MM.1S (cell line): Measurements from ENCODE around the gene KRT40.

ENCODE experiments used
- EZH2 ChIP-seq: fragments of 300-600 bp; sonication (generic); optimal IDR thresholded peaks from 2 replicates; pipeline ENCODE3; 2017; ENCODE audit warnings: low read depth, mild to moderate bottlenecking, antibody characterized with exemption, low read length, mixed read lengths
- EZH2phosphoT487 ChIP-seq: fragments of 300-600 bp; sonication (generic); IDR thresholded peaks from 2 replicates; pipeline ENCODE4 v1.6.1; 2018; ENCODE audit warnings: antibody characterized with exemption, low read length
- TF ChIP-seq, protein P1 (sequence below): fragments of 300-600 bp; sonication (generic); IDR thresholded peaks from 2 replicates; pipeline ENCODE4 v1.5.1; 2016; ENCODE audit warnings: antibody characterized with exemption, low read length, mixed read lengths

DNA sequence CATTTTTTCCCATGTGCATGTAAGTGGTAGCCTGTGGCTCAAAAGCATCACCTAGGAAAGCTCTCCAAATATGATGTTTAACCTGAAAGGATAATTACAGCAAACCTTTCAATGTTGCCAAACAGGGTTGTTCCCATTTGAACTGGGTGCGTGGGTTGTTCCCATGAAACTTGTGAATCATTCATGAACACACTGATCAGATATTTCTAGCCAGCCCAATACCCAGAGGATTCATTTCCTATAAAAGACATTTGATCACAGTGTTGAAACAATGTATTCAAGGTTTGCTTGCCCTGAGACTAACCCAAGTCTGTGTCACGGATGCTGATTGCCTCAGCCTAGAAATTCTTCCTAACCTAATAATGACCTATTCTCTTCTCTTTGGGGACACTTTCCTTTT is 30.2 kb downstream of the KRT40 start:
- TF ChIP-seq, protein P1, sequence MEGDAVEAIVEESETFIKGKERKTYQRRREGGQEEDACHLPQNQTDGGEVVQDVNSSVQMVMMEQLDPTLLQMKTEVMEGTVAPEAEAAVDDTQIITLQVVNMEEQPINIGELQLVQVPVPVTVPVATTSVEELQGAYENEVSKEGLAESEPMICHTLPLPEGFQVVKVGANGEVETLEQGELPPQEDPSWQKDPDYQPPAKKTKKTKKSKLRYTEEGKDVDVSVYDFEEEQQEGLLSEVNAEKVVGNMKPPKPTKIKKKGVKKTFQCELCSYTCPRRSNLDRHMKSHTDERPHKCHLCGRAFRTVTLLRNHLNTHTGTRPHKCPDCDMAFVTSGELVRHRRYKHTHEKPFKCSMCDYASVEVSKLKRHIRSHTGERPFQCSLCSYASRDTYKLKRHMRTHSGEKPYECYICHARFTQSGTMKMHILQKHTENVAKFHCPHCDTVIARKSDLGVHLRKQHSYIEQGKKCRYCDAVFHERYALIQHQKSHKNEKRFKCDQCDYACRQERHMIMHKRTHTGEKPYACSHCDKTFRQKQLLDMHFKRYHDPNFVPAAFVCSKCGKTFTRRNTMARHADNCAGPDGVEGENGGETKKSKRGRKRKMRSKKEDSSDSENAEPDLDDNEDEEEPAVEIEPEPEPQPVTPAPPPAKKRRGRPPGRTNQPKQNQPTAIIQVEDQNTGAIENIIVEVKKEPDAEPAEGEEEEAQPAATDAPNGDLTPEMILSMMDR, result no peak
- no peak for TF ChIP-seq EZH2
- TF ChIP-seq EZH2phosphoT487, result no peak
